WI38 (cell line): ENCODE measurements around the gene TMEM134.
A peak's percentile ranks its signal among the peaks of the same experiment; 100 is the strongest.

Experiments used
- H3K4me3 ChIP-seq: 2 replicates; pipeline ENCODE4 v1.5.1; 2011; ENCODE audit warnings: low read depth, mild to moderate bottlenecking, control low read depth, low read length
- CTCF ChIP-seq: IDR thresholded peaks from 2 replicates; pipeline ENCODE4 v1.5.1; 2012; ENCODE audit warnings: low read depth, mild to moderate bottlenecking, control low read depth, low read length

The TMEM134 gene

GRCh38 chr11:67503119-67504004 is 34.3 kb upstream of the TMEM134 start:
- peak overlapping the region; percentile 71 for H3K4me3 ChIP-seq
- TF ChIP-seq CTCF, result no peak

- TF ChIP-seq CTCF, result no peak
- no peak overlapping the region for H3K4me3 ChIP-seq
Measured at GRCh38 chr11:67502328-67502979, 33.4 kb upstream of the TMEM134 start.

- H3K4me3 ChIP-seq, result no peak overlapping the region
- TF ChIP-seq CTCF, result no peak
Measured at GRCh38 chr11:67501854-67502253, 32.8 kb upstream of the TMEM134 start.

- no peak overlapping the region for H3K4me3 ChIP-seq
- no peak for TF ChIP-seq CTCF
Measured at GRCh38 chr11:67500831-67501715, 32.0 kb upstream of the TMEM134 start.

GRCh38 chr11:67500484-67500821 is 31.4 kb upstream of the TMEM134 start:
- no peak overlapping the region for H3K4me3 ChIP-seq
- no peak for TF ChIP-seq CTCF

- H3K4me3 ChIP-seq, result no peak overlapping the region
- no peak for TF ChIP-seq CTCF
Measured at GRCh38 chr11:67499808-67500483, 30.9 kb upstream of the TMEM134 start.
